Sigmoid colon (tissue), 7 donors: ENCODE results near the gene IGFBPL1. TPM values are rescaled to one million over a fixed set of nuclear protein-coding genes. Genes with fewer than 3 reads are reported as not detected.
A peak's percentile ranks its signal among the peaks of the same experiment; 100 is the strongest.
"Not testable (repeated sequence)": the region's sequence is repeated elsewhere in the genome, so short reads cannot be mapped to it uniquely, and the experiment has no call there.

ENCODE experiments used
- DNase-seq: peaks from one replicate; pipeline ENCODE4 v3.0.0-alpha.2; 2019
- H3K27ac ChIP-seq, 4 donors: fragments of 200-600 bp; sonication (generic); one replicate each; pipeline ENCODE4 v1.5.1; 2016 to 2019; ENCODE audit warnings: mild to moderate bottlenecking in 1 of 4
- H3K27me3 ChIP-seq, 3 donors: fragments of 200-600 bp; sonication (generic); one replicate each; pipeline ENCODE4 v1.5.1; 2019; ENCODE audit warnings: mild to moderate bottlenecking in 1 of 3
- H3K36me3 ChIP-seq, 4 donors: fragments of 200-600 bp; sonication (generic); one replicate each; pipeline ENCODE4 v1.5.1; 2016 to 2019
- H3K4me1 ChIP-seq, 4 donors: fragments of 200-600 bp; sonication (generic); one replicate each; pipeline ENCODE4 v1.5.1; 2017 to 2019
- H3K4me3 ChIP-seq, 4 donors: fragments of 200-600 bp; sonication (generic); one replicate each; pipeline ENCODE4 v1.5.1; 2017 to 2019; ENCODE audit warnings: mild to moderate bottlenecking in 2 of 4, moderate library complexity in 1 of 4
- H3K9me3 ChIP-seq, 4 donors: fragments of 200-600 bp in 3 of 4; sonication (generic) in 3 of 4; one replicate each; pipeline versions ENCODE4 v1.5.1 to v1.6.1; 2013 to 2019
- CTCF ChIP-seq, 4 experiments: fragments of 450-650 bp in 3 of 4; fragments of 200-600 bp in 1 of 4; IDR thresholded peaks; one replicate each; pipeline ENCODE4 v1.5.1; 2016 to 2019; ENCODE audit warnings: antibody characterized with exemption in 4 of 4, mild to moderate bottlenecking in 3 of 4, moderate library complexity in 2 of 4
- EP300 ChIP-seq, 4 donors: sonication (generic); formaldehyde crosslinking; IDR thresholded peaks; one replicate each; pipeline ENCODE4 v1.6.1; 2017; ENCODE audit warnings: antibody characterized with exemption in 4 of 4
- POLR2A ChIP-seq, 2 donors: fragments of 450-650 bp; IDR thresholded peaks; one replicate each; pipeline ENCODE4 v1.6.1; 2016; ENCODE audit warnings: antibody characterized with exemption in 2 of 2, mild to moderate bottlenecking in 2 of 2, moderate library complexity in 2 of 2
- POLR2AphosphoS5 ChIP-seq, 4 donors: sonication (generic); formaldehyde crosslinking; IDR thresholded peaks; one replicate each; pipeline ENCODE4 v1.6.1; 2017; ENCODE audit warnings: antibody characterized with exemption in 4 of 4
- WGBS, 2 donors: extraction: QIAGEN DNeasy Blood & Tissue Kit; methylation state at CpG; one replicate each; pipeline ENCODE4 v1.1.7; 2013; 5-methylcytosine and 5-hydroxymethylcytosine counted together
- intact Hi-C: fragments of 100-400 bp; cut with DNase I; formaldehyde crosslinking; loops from one replicate; pipeline ENCODE4 v1.15.1; 2023
- polyA plus RNA-seq, 3 donors: library from polyadenylated mRNA; stranded (reverse); fragments of 200-250 nt; gene quantifications; one replicate each; pipeline ENCODE4 v1.2.3, GENCODE V29; 2013
- total RNA-seq, 4 donors: library from RNA; depleted of rRNA; stranded (reverse); fragments of >200 nt; gene quantifications; one replicate each; pipeline ENCODE4 v1.1.0, GENCODE V29; 2016
- donor health status: healthy with polysubstance abuse.
- donor health status: Bipolar disorder and iron deficiency.
- donor health status: healthy.

Gene IGFBPL1
- total and polyA plus RNA-seq, 7 donors: 0.23 to 2.2 (median 0.87) TPM; not detected in 3

- no peaks in the 10 kb centered on the region for H3K9me3 ChIP-seq
- DNase-seq: no peak
- 84 to 86% methylated on average over 9 of the region's 9 CpGs for WGBS, 2 donors
- H3K4me3 ChIP-seq: no peak overlapping the region
- no peaks in the 10 kb centered on the region for H3K4me1 ChIP-seq
- TF ChIP-seq CTCF (IDR thresholded peaks at IDR 0.05) (no peak), EP300 (IDR thresholded peaks at IDR 0.05) (no peak), POLR2AphosphoS5 (IDR thresholded peaks at IDR 0.05) (no peak), POLR2A (IDR thresholded peaks at IDR 0.05) (no peak)
- H3K36me3 ChIP-seq: no peaks in the 10 kb centered on the region
- intact Hi-C loops: no loop called here
- H3K27me3 ChIP-seq: peaks cover 0 to 4% (median 0%) of the 10 kb centered on the region in 3 donors
- H3K27ac ChIP-seq: no peak overlapping the region
Measured at GRCh38 chr9:38406476-38407186, 17.6 kb downstream of the IGFBPL1 start.

GRCh38 chr9:38405785-38406184 is 18.5 kb downstream of the IGFBPL1 start:
- H3K4me1 ChIP-seq: peaks cover 0 to 1% (median 0%) of the 10 kb centered on the region in 4 donors
- no peaks in the 10 kb centered on the region for H3K36me3 ChIP-seq
- 84 to 85% methylated on average over 3 of the region's 3 CpGs for WGBS, 2 donors
- TF ChIP-seq EP300 (IDR thresholded peaks at IDR 0.05): no peak
- no peak for TF ChIP-seq POLR2A (IDR thresholded peaks at IDR 0.05)
- no peak for TF ChIP-seq CTCF (IDR thresholded peaks at IDR 0.05)
- no peak for TF ChIP-seq POLR2AphosphoS5 (IDR thresholded peaks at IDR 0.05)
- no peaks in the 10 kb centered on the region for H3K9me3 ChIP-seq
- no peak for DNase-seq
- H3K27me3 ChIP-seq: peaks cover 0 to 4% (median 0%) of the 10 kb centered on the region in 3 donors
- intact Hi-C loops: no loop called here
- no peak overlapping the region for H3K27ac ChIP-seq
- no peak overlapping the region for H3K4me3 ChIP-seq

- H3K4me1 ChIP-seq: peaks cover 0 to 8% (median 5%) of the 10 kb centered on the region in 4 donors
- 72 to 74% methylated on average over 6 of the region's 6 CpGs for WGBS, 2 donors
- TF ChIP-seq EP300 (IDR thresholded peaks at IDR 0.05): no peak
- no peak for TF ChIP-seq POLR2AphosphoS5 (IDR thresholded peaks at IDR 0.05)
- TF ChIP-seq POLR2A (IDR thresholded peaks at IDR 0.05): no peak
- no peak for TF ChIP-seq CTCF (IDR thresholded peaks at IDR 0.05)
- DNase-seq: no peak
- peaks cover 0 to 2% (median 0%) of the 10 kb centered on the region in 4 donors for H3K36me3 ChIP-seq
- no peaks in the 10 kb centered on the region for H3K9me3 ChIP-seq
- intact Hi-C loops: no loop called here
- no peak overlapping the region for H3K4me3 ChIP-seq
- no peak overlapping the region for H3K27ac ChIP-seq
- peaks cover 0 to 4% (median 0%) of the 10 kb centered on the region in 3 donors for H3K27me3 ChIP-seq
Measured at GRCh38 chr9:38404314-38404713, 19.9 kb downstream of the IGFBPL1 start.

GRCh38 chr9:38401994-38402393 is 22.3 kb downstream of the IGFBPL1 start:
- Histone ChIP-seq H3K27me3 (peaks cover 0 to 4% (median 0%) of the 10 kb centered on the region in 3 donors), H3K4me3 (no peak overlapping the region), H3K9me3 (no peaks in the 10 kb centered on the region), H3K4me1 (peaks cover 0 to 26% (median 5%) of the 10 kb centered on the region in 4 donors), H3K27ac (no peak overlapping the region), H3K36me3 (peaks cover 0 to 23% (median 6%) of the 10 kb centered on the region in 4 donors)
- no peak for DNase-seq
- no peak for TF ChIP-seq POLR2AphosphoS5 (IDR thresholded peaks at IDR 0.05)
- no peak for TF ChIP-seq CTCF (IDR thresholded peaks at IDR 0.05)
- no peak for TF ChIP-seq POLR2A (IDR thresholded peaks at IDR 0.05)
- TF ChIP-seq EP300 (IDR thresholded peaks at IDR 0.05): no peak
- 81 to 85% methylated on average over 6 of the region's 6 CpGs for WGBS, 2 donors
- intact Hi-C loops: loop anchor here (2.0 kb wide), 1 partner anchor 31 kb away; no protein-coding TSS in a partner anchor

- 45 to 68% methylated on average over 1 of the region's 1 CpG for WGBS, 2 donors
- H3K9me3 ChIP-seq, H3K27me3 ChIP-seq, H3K4me3 ChIP-seq, DNase-seq: not testable (repeated sequence)
- intact Hi-C loops: loop anchor here (10.0 kb wide), 4 partner anchors 334 to 1824 kb away; partner anchors contain the start of genes MELK, POLR1E, SHB and TOMM5
- peaks cover 12 to 39% (median 19%) of the 10 kb centered on the region in 4 donors for H3K36me3 ChIP-seq
- H3K4me1 ChIP-seq: peaks cover 0 to 52% (median 15%) of the 10 kb centered on the region in 4 donors
- peak overlapping the region in 2 of 4 donors; percentile 15 to 97 for H3K27ac ChIP-seq
Measured at GRCh38 chr9:38399191-38399590, 25.1 kb downstream of the IGFBPL1 start.
